GM21737 (cell line): ENCODE data around the gene PABPN1L.

ENCODE experiments used
- ATAC-seq: cut with Tn5 transposase; IDR thresholded peaks from one replicate; pipeline ENCODE4 v1.9.1; 2021; ENCODE audit warnings: mild to moderate bottlenecking, moderate library complexity; ENCODE audit not compliant: unreplicated experiment

The PABPN1L gene

DNA sequence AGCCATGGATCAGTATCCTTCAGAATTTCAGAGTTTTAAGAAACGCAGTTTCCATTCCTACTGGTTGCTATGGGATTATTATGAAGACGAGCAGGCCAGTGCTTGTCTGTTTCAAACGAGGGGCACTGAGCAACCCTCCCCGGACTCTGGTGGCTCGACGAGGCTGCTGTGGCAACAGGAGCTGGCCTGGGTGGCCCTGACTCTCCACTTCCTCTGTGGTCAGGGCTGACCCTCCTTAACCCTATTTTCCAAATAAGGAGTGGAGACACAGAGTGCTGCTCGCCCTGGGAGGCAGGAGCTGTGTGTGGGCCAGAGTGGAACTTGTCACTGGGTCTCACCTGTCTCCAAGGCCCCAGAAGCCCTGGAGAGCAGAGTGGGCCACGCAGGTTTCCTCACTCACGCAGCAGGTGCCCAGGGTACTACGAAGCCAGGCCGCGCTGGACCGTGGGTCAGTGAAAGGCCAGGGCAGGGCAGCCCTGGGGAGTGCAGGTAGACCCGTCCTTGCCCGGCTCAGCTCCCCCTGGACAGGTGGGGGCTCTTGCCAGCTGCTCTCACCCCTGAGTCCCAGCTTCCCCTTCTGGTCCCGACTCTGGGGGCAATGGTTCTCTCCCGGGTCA lies 13.0 kb downstream of the PABPN1L start:
- ATAC-seq = no peak

DNA sequence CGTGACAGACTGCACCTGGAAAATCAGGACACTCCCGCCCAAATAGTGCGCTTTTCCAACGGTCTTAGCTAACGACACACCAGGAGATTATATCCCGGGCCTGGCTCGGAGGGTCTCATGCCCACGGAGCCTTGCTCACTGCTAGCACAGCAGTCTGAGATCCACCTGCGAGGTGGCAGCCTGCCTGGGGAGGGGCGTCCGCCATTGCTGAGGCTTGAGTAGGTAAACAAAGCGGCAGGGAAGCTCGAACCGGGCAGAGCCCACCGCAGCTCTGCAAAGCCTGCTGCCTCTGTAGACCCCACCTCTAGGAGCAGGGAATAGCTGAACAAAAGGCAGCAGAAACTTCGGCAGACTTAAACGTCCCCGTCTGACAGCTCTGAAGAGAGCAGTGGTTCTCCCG lies 14.8 kb downstream of the PABPN1L start:
- no peak for ATAC-seq

DNA sequence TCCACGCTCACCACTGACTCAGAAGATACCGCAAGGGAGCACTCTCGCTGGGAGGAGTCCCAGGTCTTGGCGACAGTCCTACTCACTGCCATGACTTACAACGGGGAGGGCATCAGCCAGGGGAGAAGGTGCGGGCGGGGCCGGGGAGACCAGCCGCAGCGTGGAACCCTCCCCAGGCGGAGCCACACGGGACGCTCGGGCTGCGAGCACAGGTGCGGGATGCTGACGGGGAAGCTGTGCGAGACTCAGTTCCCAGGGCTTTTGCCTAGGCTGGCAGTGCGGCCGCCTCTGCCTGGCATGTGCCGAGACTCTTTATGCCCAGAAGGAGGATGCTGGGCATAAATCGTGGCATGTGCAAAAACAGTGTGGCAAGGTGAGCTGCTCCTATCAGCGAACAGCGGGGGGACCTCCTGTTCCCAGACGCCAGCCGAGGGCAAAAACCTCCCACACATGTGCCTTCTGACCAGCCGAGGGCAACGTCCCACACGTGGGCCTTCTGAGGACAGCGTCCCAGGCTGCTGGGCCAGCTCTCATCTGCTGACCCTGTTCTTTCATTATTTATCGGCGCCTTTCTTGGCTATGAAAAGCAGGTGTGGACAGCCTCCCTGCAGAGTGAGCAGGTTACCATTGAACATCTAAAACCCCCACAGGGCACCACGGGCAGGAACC lies 15.8 kb downstream of the PABPN1L start:
- ATAC-seq = no peak

DNA sequence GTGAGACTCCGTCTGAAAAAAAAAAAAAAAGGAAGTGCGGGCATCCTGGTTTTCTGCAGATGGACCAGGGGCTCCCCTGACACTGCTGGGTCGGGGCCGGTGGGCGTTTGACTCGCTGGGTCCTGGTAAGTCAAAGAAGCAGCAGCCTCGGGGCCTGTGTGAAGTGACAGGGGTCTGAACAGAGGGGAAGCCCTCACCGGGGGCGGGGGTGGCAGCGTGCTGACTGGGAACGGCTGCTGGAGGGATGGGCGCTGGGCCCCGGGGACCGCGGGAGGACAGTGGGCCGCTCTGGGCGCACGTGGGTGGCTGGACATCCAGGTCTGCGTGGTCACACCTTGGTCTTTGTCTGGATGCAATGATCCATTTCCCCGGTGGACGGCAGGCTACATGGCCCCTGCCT lies 17.9 kb downstream of the PABPN1L start:
- no peak for ATAC-seq

DNA sequence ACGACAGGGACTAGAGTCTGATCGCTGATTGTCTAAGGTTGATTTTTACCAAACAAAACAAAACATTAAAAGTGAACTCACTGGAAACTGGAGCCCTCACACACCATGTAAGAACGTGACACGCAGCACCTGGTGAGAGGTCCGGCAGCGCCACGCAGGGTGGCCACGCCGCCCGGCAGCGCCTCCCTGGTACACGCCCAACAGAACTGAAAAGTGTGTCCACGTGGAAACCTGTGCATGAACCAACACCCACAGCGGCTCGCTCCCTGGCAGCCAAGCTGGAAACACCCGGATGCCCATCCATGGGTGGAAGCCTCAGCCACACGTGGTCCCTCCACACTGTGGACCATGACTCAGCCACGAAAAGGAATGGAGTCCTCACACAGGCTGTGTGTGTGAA lies 18.8 kb downstream of the PABPN1L start:
- no peak for ATAC-seq

DNA sequence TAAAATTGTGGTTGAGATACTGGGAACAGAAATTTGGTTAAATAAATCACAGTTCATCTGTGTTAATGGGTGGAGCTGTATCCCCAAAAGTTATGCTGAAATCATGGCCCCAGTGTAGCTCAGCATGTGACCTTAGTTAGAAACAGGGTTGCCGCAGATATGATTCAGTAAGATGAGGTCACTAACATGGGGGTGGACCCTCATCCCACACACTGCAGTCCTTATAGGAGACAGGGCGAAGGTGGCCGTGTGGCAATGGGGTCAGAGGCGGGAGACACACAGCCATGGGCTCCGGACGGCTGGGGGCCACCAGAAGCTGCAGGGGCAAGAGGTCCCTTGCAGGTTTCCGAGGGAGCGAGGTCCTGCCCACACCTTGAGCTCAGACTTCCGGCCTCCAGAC lies 20.4 kb downstream of the PABPN1L start:
- ATAC-seq = no peak

DNA sequence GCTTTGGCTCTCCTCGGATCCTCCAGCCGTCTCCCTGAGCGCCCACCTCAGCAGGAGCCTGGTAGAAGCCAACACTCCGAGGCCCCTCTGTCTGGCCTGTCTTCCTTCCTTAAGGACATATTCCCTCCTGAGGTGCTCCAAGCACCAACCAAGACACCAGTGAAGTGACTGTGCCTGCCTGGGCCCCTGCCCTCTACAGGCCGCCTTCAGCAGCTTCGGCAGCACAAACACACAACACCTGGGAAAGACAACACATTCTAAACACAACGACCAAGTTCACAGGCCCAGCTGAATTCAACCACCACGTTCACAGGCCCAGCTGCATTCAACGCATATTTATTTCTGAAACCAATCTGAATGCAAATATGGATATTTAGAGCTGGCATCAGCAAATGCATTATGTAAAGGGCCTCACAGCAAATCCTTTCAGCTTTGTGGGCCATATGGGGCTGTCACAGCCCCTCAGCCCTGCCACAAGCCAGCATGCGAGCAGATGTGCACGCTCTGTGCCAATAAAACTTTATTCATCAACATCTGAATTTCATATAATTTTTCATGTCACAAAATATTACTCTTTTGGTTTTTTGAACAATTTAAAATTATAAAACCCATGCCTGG lies 21.9 kb downstream of the PABPN1L start:
- no peak for ATAC-seq

DNA sequence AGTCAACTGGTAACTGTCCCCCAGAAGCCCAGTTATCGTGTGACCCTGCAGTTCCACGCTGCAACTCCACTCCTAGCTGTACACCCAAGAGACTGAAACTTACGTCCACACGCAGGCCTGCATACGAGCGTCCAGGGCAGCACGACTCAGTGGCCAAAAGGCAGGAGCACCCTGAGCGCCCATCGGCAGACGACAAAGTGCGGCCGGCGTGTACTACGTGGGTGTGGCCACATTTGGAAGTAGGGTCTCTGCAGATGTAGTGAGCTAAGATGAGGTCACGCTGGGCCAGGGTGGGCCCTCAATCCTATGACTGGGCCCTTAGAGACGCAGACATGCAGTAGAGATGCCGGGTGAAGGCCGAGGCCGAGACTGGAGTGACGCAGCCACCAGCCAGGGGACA lies 23.2 kb downstream of the PABPN1L start:
- ATAC-seq = no peak

DNA sequence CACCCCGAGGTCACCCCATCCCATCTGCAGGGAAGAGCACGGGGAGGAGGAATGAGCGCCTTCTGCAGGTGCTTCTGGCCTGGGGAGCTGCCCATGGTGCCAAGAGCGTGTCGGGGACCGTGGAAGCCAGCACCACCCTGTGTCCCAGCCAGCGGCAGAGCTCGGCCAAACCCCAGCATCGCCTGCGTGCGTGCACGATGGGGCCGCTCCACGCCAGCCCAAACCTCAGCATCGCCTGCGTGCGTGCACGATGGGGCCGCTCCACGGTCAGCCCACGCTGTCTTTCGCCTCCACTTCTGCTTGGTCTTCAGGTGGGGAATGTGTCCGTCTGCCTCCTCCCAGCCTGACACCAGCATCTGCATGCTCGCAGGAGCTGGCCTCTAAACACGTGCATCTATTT lies 23.7 kb downstream of the PABPN1L start:
- ATAC-seq = no peak

DNA sequence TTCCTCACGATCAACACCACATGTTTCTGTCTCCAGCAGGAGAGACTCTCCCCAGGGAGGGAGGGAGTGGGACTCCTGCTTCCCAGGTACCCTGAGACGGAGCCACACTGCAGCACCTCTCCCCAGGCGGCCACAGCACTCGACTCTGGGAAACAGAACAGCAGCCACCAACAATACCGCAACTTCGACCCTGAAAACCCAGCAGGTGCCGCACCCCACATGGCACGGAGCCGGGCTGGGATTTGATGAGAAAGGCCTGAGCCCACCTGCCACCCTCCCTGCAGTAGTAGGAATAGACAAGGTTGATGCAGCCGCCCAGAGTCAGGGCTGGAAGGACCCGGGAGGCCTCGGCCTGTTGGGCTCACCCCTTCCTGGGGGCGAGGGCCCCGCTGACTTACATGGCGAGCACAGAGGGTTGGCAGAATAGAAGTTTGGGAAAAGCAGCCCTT lies 24.1 kb downstream of the PABPN1L start:
- no peak for ATAC-seq

DNA sequence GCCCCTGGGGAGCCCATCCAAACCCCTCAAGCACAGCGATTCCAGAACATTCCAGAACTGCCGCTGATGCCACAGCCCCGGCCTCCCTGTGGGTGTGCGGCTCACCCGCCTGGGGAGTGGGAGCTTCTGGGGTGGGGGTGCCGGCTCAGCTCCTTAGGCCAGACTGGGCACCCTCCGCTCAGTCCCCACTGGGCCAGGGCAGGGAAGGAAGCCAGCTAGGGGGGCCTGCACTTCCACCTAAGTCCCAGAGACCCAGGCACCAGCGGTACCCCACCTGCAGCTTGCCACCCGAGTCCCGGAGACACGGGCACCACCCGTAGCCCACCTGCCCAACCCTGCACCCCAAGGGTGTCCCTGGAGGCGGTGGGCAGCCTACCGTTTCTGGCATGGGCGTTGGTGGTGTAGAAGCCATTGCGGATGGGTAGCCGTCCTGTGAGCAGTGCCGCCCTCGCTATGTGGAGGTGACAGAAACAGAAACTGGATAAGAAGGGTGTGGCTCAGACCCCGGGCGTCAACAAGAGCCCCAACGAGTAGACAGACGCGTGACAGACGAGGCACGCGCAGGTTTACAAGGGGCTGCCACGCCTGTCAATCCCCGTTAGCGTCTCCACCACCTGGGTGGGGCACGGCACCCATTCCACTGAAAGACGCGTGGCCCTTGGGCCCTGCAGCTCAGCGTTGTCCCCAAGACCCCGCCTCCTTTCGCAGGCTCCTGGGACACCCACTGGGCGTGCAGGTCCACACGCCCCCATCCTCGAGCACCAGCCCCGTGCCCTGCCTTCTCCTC lies 24.7 kb downstream of the PABPN1L start:
- no peak for ATAC-seq

DNA sequence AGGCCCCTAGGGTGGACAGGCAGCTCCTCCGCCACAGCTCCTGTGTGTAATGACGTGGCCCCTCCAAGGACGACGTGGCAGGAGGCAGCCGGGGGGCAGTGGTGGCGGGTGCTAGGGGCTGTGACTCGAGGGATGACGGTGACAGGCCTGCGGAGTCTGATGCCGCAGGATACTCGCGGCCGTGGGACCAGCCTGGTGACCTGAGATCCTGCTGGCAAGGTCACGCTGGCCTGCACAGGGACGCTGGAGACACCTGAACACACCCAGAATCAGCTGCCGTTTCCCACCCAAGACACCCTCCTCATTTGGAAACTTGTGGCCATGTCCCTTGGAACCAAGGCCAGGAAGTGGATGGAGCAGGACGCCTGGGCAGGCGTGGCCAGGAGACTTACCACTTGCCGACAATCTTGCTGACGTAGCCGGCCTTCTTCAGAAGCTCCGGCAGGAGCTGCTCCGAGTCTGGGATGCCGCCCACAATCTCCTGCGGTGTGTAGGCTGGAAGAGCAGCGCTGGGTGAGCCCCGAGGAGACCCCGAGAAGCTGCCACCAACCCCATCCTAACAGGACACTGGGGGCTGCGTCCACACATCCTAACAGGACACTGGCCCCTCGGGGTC lies 25.8 kb downstream of the PABPN1L start:
- no peak for ATAC-seq

DNA sequence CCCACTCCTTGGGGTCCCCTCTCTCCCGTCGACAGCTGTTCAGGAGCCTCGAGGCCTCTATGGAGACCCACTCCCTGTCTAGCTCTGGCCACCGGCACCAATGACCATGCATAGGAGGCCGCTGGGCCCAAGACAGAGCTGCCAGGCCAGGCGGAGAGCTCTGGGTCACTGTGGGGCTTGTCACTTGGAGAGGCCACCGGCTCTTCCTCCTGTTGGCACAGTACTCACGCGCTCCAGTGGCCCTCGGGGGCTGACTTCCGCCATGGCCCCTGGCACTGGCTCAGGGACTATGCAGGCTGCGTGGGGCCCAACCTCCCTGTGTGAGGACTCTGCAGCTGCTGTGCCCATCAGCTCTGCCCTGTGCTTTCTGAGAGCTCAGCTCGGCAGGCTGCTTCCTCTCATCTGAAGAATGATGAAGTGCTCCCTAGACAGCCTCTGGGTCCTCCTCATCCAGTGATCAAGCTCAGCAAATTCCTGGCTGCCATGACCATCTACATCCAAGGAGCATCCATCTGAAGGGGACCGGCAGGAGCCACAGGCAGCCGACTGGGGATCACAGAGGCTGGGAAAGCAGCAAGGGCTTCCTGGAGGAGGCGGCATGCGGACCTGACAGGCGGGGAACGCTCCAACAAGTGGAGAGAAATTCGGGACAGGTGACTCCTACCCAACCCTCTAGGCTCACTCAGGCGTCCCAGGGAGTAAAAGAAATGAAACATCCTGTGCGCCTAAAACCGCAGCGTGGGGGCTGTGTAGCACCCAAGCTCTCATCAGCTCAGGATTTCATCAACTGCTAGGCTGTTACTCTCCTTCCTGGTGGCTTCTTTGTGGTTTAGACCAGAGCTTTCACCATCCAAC lies 26.5 kb downstream of the PABPN1L start:
- no peak for ATAC-seq

DNA sequence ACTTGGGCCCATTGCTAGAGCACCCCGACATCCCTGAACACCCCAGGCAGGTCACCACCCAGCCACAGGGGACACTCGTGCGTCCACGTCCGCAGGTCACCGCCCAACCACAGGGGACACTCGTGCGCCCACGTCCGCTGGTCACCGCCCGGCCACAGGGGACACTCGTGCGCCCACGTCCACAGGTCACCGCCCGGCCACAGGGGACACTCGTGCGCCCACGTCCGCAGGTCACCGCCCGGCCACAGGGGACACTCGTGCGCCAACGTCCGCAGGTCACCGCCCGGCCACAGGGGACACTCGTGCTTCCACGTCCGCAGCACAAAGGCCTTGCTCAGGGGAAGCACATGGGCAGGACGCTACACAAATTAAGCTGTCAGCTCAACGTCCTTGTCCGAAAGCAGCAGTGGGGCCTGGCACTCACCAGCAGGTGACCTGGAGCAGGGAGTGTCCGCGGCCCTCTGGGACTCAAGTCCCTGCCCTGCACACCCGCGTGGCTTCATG lies 27.4 kb downstream of the PABPN1L start:
- ATAC-seq = no peak

DNA sequence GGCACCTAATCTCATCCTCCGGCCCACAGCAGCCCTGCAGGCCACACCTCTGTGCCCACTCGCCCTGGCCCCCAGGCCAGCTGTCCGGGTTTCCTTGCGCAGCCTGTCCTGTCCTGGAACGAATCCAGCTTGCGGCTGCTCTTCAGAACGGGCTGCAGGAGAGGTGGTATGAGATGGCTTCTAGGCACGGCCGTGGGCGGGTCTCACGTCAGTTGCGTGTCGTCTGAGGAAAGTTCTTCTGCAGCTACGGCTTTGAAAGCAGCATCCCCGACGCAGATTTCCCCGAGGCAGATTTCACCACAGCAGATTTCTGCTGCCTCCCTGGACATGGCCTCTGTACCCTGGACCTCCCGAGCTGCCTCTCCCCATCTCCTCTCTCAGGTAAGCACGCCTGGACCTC lies 27.9 kb downstream of the PABPN1L start:
- ATAC-seq = no peak

DNA sequence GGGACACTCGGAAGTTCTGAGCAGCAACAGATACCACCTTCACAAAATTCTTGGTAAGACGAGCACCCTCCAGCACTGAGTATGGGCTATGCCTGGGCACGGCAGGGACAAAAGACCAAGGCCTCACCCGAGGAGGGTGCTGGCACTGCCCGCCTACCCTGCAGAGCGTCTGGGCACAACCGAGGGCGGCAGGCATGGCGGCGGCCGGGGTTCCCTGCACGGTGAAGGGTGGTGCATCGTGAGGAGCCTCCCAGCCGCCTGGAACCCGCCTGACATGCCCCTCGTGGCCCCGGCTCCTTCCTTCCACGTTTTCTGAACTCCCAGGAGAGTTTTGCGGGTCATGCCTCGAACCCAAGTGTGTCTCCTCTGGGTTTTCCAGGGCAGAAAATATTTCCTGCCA lies 28.7 kb downstream of the PABPN1L start:
- no peak for ATAC-seq

DNA sequence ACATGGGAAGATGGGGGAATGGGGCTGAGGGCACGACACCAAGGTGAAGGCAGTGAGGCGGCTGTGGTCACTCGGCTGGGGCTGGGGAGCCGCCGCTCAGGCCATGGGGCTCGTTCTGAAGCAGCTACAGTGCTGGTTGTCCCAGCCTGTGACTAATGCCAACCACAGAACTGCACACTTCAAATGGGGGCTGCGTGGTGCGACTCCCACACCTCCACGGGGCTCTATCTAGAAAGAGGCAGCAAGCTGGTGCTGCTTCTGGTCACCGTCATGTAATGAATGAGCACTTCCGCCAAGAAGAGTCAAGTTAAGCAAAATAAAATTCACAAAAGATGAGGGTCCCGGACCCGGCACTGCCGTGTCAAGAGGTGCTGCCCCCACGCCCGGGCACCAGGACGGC lies 29.7 kb downstream of the PABPN1L start:
- ATAC-seq = no peak

DNA sequence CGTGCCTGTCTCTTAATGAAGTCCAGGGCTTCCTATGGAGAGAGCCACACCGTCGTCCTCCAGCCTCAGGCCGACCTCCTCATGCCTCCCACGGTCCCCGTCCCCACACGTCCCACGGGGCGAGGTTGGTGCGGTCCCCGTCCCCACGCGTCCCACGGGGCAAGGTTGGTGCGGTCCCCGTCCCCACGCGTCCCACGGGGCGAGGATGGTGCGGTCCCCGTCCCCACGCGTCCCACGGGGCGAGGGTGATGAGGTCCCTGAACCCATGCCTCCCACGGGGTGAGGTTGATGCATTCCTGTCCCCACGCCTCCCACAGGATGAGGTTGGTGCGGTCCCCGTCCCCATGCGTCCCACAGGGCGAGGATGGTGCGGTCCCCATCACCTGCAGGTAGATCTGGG lies 30.6 kb downstream of the PABPN1L start:
- no peak for ATAC-seq

DNA sequence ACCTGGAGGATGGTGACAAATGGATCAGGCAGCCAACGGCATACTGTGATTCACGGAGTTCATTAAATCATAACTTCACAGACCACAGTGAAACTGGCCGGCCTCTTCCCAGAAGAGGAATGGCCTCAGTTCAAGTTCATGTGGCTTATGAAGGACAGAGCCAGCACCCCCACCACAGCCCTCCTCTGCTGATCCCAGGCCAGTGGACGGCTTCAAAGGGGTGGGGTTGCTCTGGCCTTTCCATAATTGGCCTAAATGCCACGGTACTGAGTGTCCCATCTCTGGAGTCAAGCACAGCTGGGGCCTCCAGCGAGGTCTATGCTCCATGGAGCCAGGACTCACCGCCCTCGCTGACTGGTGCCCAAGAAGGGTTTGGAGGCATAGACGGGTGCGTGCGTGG lies 31.1 kb downstream of the PABPN1L start:
- no peak for ATAC-seq

DNA sequence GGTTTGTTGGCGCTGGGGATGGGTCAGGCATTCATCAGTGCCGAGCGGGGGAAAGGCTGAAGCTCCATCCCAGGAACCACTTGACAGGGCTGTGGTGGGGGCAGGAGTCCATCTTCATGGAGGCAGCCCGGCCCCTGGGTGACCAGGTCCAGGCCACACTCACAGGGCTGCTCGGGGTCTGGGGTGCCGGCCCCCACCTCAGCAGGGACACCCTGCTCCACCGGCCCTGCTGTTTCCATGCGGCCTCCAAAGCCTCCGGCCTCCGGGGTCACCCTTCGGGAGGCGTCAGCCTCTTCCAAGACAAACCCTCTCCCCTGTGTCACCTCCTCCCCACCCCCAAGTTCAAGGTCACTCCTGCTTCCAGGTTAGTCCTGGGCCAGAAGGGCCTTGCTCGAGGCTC lies 31.8 kb downstream of the PABPN1L start:
- no peak for ATAC-seq
